Liver (tissue), 9 donors: ENCODE data around the gene FOXN3. TPM values are rescaled to one million over a fixed set of nuclear protein-coding genes. Genes with fewer than 3 reads are reported as not detected.

Experiments
- DNase-seq: peaks from one replicate; pipeline ENCODE4 v3.0.0-alpha.2; 2017; ENCODE audit warnings: low spot score
- H3K27ac ChIP-seq, 2 donors: one replicate each; pipeline ENCODE4 v1.7.0; 2013; ENCODE audit warnings: inconsistent platforms in 2 of 2, low read length in 2 of 2, control low read depth in 1 of 2, low read depth in 1 of 2, mild to moderate bottlenecking in 1 of 2
- H3K27me3 ChIP-seq, 4 donors: one replicate each; pipeline versions ENCODE4 v1.6.1 to v1.7.0; 2013; ENCODE audit warnings: low read length in 3 of 4, inconsistent platforms in 1 of 4, mild to moderate bottlenecking in 1 of 4, moderate library complexity in 1 of 4; ENCODE audit not compliant: control insufficient read depth in 4 of 4, insufficient read depth in 4 of 4
- H3K36me3 ChIP-seq, 4 donors: one replicate each; pipeline versions ENCODE4 v1.6.1 to v1.7.0; 2013; ENCODE audit warnings: low read length in 3 of 4, mild to moderate bottlenecking in 3 of 4, low read depth in 1 of 4, moderate library complexity in 1 of 4; ENCODE audit not compliant: control insufficient read depth in 4 of 4, insufficient read depth in 3 of 4
- H3K4me1 ChIP-seq, 4 donors: one replicate each; pipeline versions ENCODE4 v1.6.1 to v1.7.0; 2013; ENCODE audit warnings: low read length in 3 of 4, mild to moderate bottlenecking in 3 of 4, moderate library complexity in 1 of 4; ENCODE audit not compliant: control insufficient read depth in 4 of 4, insufficient read depth in 4 of 4
- H3K4me3 ChIP-seq, 3 donors: one replicate each; pipeline versions ENCODE4 v1.6.1 to v1.7.0; 2013; ENCODE audit warnings: low read length in 3 of 3, control low read depth in 1 of 3, low read depth in 1 of 3, mild to moderate bottlenecking in 1 of 3
- H3K9ac ChIP-seq, 2 donors: one replicate each; pipeline ENCODE4 v1.7.0; 2013; ENCODE audit warnings: low read length in 2 of 2, mild to moderate bottlenecking in 2 of 2, moderate library complexity in 2 of 2, control low read depth in 1 of 2, low read depth in 1 of 2
- H3K9me3 ChIP-seq, 4 donors: one replicate each; pipeline versions ENCODE4 v1.6.1 to v1.7.0; 2013; ENCODE audit warnings: low read length in 3 of 4; ENCODE audit not compliant: control insufficient read depth in 4 of 4
- ATF3 ChIP-seq: IDR thresholded peaks from 2 replicates; pipeline ENCODE4 v1.6.1; 2016; ENCODE audit warnings: antibody characterized with exemption
- CTCF ChIP-seq: fragments of 150-350 bp; IDR thresholded peaks from 2 replicates; pipeline ENCODE4 v1.5.1; 2017; ENCODE audit warnings: improper control_type of control experiment, low read depth, low read length; ENCODE audit not compliant: missing input control
- EGR1 ChIP-seq, 2 donors: IDR thresholded peaks; 2 replicates each; pipeline ENCODE4 v1.6.1; 2016 to 2018; ENCODE audit warnings: antibody characterized with exemption in 2 of 2, low read depth in 2 of 2
- FOXA1 ChIP-seq: IDR thresholded peaks from 2 replicates; pipeline ENCODE4 v1.6.1; 2016; ENCODE audit warnings: antibody characterized with exemption
- FOXA2 ChIP-seq: IDR thresholded peaks from 2 replicates; pipeline ENCODE4 v1.6.1; 2016; ENCODE audit warnings: antibody characterized with exemption
- GABPA ChIP-seq, 2 donors: IDR thresholded peaks in 1 of 2; conservative IDR thresholded peaks in 1 of 2; 2 replicates each; pipeline ENCODE4 v1.6.1; 2016; ENCODE audit warnings: antibody characterized with exemption in 2 of 2, mild to moderate bottlenecking in 1 of 2, moderate library complexity in 1 of 2
- HNF4A ChIP-seq, 2 donors: conservative IDR thresholded peaks; 2 replicates each; pipeline ENCODE4 v1.6.1; 2016; ENCODE audit warnings: antibody characterized with exemption in 2 of 2, mild to moderate bottlenecking in 2 of 2
- HNF4G ChIP-seq: IDR thresholded peaks from 2 replicates; pipeline ENCODE4 v1.6.1; 2016; ENCODE audit warnings: antibody characterized with exemption
- JUND ChIP-seq, 2 donors: IDR thresholded peaks; 2 replicates each; pipeline ENCODE4 v1.6.1; 2016; ENCODE audit warnings: antibody characterized with exemption in 2 of 2
- MAX ChIP-seq: IDR thresholded peaks from 2 replicates; pipeline ENCODE4 v1.6.1; 2016; ENCODE audit warnings: antibody characterized with exemption
- NR2F2 ChIP-seq: IDR thresholded peaks from 2 replicates; pipeline ENCODE4 v1.6.1; 2016; ENCODE audit warnings: antibody characterized with exemption
- RAD21 ChIP-seq, 2 donors: IDR thresholded peaks; 2 replicates each; pipeline ENCODE4 v1.6.1; 2016; ENCODE audit warnings: antibody characterized with exemption in 2 of 2, mild to moderate bottlenecking in 2 of 2
- REST ChIP-seq: IDR thresholded peaks from 2 replicates; pipeline ENCODE4 v1.6.1; 2016; ENCODE audit warnings: antibody characterized with exemption, mild to moderate bottlenecking
- RXRA ChIP-seq, 2 donors: IDR thresholded peaks; 2 replicates each; pipeline ENCODE4 v1.6.1; 2017 to 2018; ENCODE audit warnings: antibody characterized with exemption in 2 of 2, mild to moderate bottlenecking in 1 of 2
- SP1 ChIP-seq: IDR thresholded peaks from 2 replicates; pipeline ENCODE4 v1.6.1; 2018; ENCODE audit warnings: antibody characterized with exemption, mild to moderate bottlenecking
- TAF1 ChIP-seq: conservative IDR thresholded peaks from 2 replicates; pipeline ENCODE4 v1.6.1; 2016; ENCODE audit warnings: antibody characterized with exemption, mild to moderate bottlenecking
- YY1 ChIP-seq: IDR thresholded peaks from 2 replicates; pipeline ENCODE4 v1.6.1; 2016; ENCODE audit warnings: antibody characterized with exemption, mild to moderate bottlenecking
- ZBTB33 ChIP-seq: IDR thresholded peaks from 2 replicates; pipeline ENCODE4 v1.6.1; 2016; ENCODE audit warnings: antibody characterized with exemption
- WGBS: extraction: QIAGEN DNeasy Blood & Tissue Kit; methylation state at CpG from one replicate; pipeline ENCODE4 v1.1.7; 2013; 5-methylcytosine and 5-hydroxymethylcytosine counted together
- polyA plus RNA-seq, 2 donors: library from polyadenylated mRNA; stranded (reverse) in 1 of 2; unstranded in 1 of 2; fragments of 200-250 nt in 1 of 2; fragments of >200 nt in 1 of 2; fragmentation: Nextera tagmentation in 1 of 2; extraction: Ambion mirVana in 1 of 2; gene quantifications; one replicate each; pipeline versions ENCODE4 v1.2.1 to v1.2.3, GENCODE V29; 2013 to 2015
- total RNA-seq, 2 donors: library from RNA; depleted of rRNA; stranded (reverse); fragments of >200 nt; gene quantifications; one replicate each; pipeline ENCODE4 v1.2.3, GENCODE V29; 2014
- donor health status: healthy.
- donor health status: healthy.
- donor health status: healthy.
- donor health status: healthy.
- donor health status: healthy.

FOXN3 gene
- total and polyA plus RNA-seq, 4 donors, result 17.8 to 44.8 (median 35.3) TPM

GRCh38 chr14:89451229-89451628 is 34.2 kb upstream of the FOXN3 start:
- Histone ChIP-seq H3K4me1 (peaks cover 1 to 15% (median 12%) of the 10 kb centered on the region in 4 donors), H3K9ac (peak overlapping the region in 1 of 2 donors; percentile 44), H3K27ac (peak overlapping the region; percentile 46 to 49), H3K27me3 (no peaks in the 10 kb centered on the region), H3K36me3 (no peaks in the 10 kb centered on the region), H3K4me3 (no peak overlapping the region), H3K9me3 (no peaks in the 10 kb centered on the region)
- DNase-seq, result no peak
- WGBS, result 42% methylated on average over 9 of the region's 9 CpGs
- TF ChIP-seq RAD21 (IDR thresholded peaks at IDR 0.05), result peak; percentile 33 to 54
- TF ChIP-seq REST, result no peak
- TF ChIP-seq HNF4A (conservative IDR thresholded peaks at IDR 0.05), result peak; percentile 44 to 45
- TF ChIP-seq EGR1 (IDR thresholded peaks at IDR 0.05; ENCODE audit: low read depth in 2 of 2), result no peak
- TF ChIP-seq YY1, result peak; percentile 43
- peak; percentile 10 for TF ChIP-seq SP1
- TF ChIP-seq CTCF, result no peak
- peak in 1 of 2 donors; percentile 24 for TF ChIP-seq GABPA (IDR thresholded peaks at IDR 0.05 in 1 of 2, conservative IDR thresholded peaks at IDR 0.05 in 1 of 2)
- no peak for TF ChIP-seq TAF1
- no peak for TF ChIP-seq MAX
- peak; percentile 32 to 44 for TF ChIP-seq RXRA (IDR thresholded peaks at IDR 0.05)
- TF ChIP-seq ZBTB33, result no peak
- TF ChIP-seq FOXA1, result no peak
- TF ChIP-seq JUND (IDR thresholded peaks at IDR 0.05), result peak in 1 of 2 donors; percentile 32
- no peak for TF ChIP-seq NR2F2
- TF ChIP-seq HNF4G, result no peak
- peak; percentile 8 for TF ChIP-seq FOXA2
- no peak for TF ChIP-seq ATF3
